HEK293 (cell line): Measurements from ENCODE around the gene RAP2B.

Source experiments
- CTCF ChIA-PET: fragments of 350-600 bp; formaldehyde crosslinking; extraction: SDS; loops from one replicate; lab custom pipeline; 2021; ENCODE audit warnings: antibody characterized with exemption; lab: Yijun Ruan, JAX
- POLR2A ChIA-PET: fragments of 300-600 bp; formaldehyde crosslinking; extraction: SDS; loops from one replicate; lab custom pipeline; 2020; ENCODE audit warnings: antibody characterized with exemption, inconsistent platforms; lab: Yijun Ruan, JAX
- H3K27ac ChIP-seq: fragments of 200-500 bp; sonication (Bioruptor generic); 2 replicates; pipeline ENCODE4 v1.5.1; 2014; ENCODE audit warnings: low read depth, low read length, control low read depth, inconsistent platforms; ENCODE audit errors: extremely low read depth
- H3K36me3 ChIP-seq, 2 experiments: fragments of 200-500 bp in 1 of 2; sonication (Bioruptor generic) in 1 of 2; 1 replicate in 1 of 2; 2 replicates in 1 of 2; pipeline ENCODE4 v1.5.1; 2014 to 2017; ENCODE audit warnings: inconsistent platforms in 2 of 2, low read length in 2 of 2; ENCODE audit not compliant: control insufficient read depth in 2 of 2, insufficient read depth in 1 of 2
- H3K4me1 ChIP-seq: fragments of 200-500 bp; sonication (Bioruptor generic); 2 replicates; pipeline ENCODE4 v1.5.1; 2014; ENCODE audit warnings: mild to moderate bottlenecking, low read length, inconsistent platforms; ENCODE audit not compliant: control insufficient read depth, insufficient read depth
- H3K4me3 ChIP-seq: 2 replicates; pipeline ENCODE4 v1.5.1; 2011; ENCODE audit warnings: low read depth, mild to moderate bottlenecking, control low read depth, low read length, moderate library complexity
- H3K9me3 ChIP-seq: fragments of 200-500 bp; sonication (Bioruptor generic); 2 replicates; pipeline ENCODE4 v1.5.1; 2014; ENCODE audit warnings: low read depth, low read length, inconsistent platforms; ENCODE audit not compliant: control insufficient read depth, insufficient read depth
- FEZF1 ChIP-seq: fragments of 450-650 bp; formaldehyde crosslinking; IDR thresholded peaks from 2 replicates; pipeline ENCODE4 v1.5.1; 2016; ENCODE audit warnings: missing biosample characterization, missing genetic modification characterization
- GLI2 ChIP-seq: fragments of 450-650 bp; formaldehyde crosslinking; IDR thresholded peaks from 2 replicates; pipeline ENCODE4; 2017; ENCODE audit warnings: missing biosample characterization, missing genetic modification characterization, low read depth, borderline replicate concordance
- HOXD13 ChIP-seq: sonication (generic); formaldehyde crosslinking; IDR thresholded peaks from 2 replicates; pipeline ENCODE4 v1.8.0; 2022; ENCODE audit warnings: missing genetic modification reagents, borderline replicate concordance
- KLF7 ChIP-seq: fragments of 450-650 bp; formaldehyde crosslinking; IDR thresholded peaks from 2 replicates; pipeline ENCODE4 v1.5.1; 2016; ENCODE audit warnings: missing biosample characterization, missing genetic modification characterization, borderline replicate concordance
- KLF8 ChIP-seq: fragments of 450-650 bp; formaldehyde crosslinking; IDR thresholded peaks from 2 replicates; pipeline ENCODE4 v1.5.1; 2016; ENCODE audit warnings: missing biosample characterization, missing genetic modification characterization
- SCRT1 ChIP-seq: fragments of 450-650 bp; formaldehyde crosslinking; IDR thresholded peaks from 2 replicates; pipeline ENCODE4 v1.5.1; 2016; ENCODE audit warnings: missing biosample characterization, missing genetic modification characterization, borderline replicate concordance
- SP7 ChIP-seq: fragments of 450-650 bp; formaldehyde crosslinking; IDR thresholded peaks from 2 replicates; pipeline ENCODE4 v1.5.1; 2016; ENCODE audit warnings: missing biosample characterization, missing genetic modification characterization
- WT1 ChIP-seq: fragments of 450-650 bp; formaldehyde crosslinking; IDR thresholded peaks from 2 replicates; pipeline ENCODE4 v1.5.1; 2016; ENCODE audit warnings: missing biosample characterization, missing genetic modification characterization
- ZBTB17 ChIP-seq: fragments of 450-650 bp; formaldehyde crosslinking; IDR thresholded peaks from 2 replicates; pipeline ENCODE4 v1.5.1; 2016; ENCODE audit warnings: missing biosample characterization, missing genetic modification characterization
- ZBTB48 ChIP-seq: fragments of 450-650 bp; formaldehyde crosslinking; IDR thresholded peaks from 2 replicates; pipeline ENCODE4 v1.5.1; 2016; ENCODE audit warnings: missing biosample characterization, missing genetic modification characterization
- ZBTB8A ChIP-seq: fragments of 450-650 bp; formaldehyde crosslinking; IDR thresholded peaks from 2 replicates; pipeline ENCODE4 v1.5.1; 2016; ENCODE audit warnings: missing biosample characterization, missing genetic modification characterization
- ZFHX2 ChIP-seq: fragments of 450-650 bp; formaldehyde crosslinking; conservative IDR thresholded peaks from 2 replicates; pipeline ENCODE4 v1.5.1; 2016; ENCODE audit warnings: missing biosample characterization, missing genetic modification characterization
- ZNF2 ChIP-seq: fragments of 450-650 bp; formaldehyde crosslinking; IDR thresholded peaks from 2 replicates; pipeline ENCODE4 v1.5.1; 2016; ENCODE audit warnings: missing biosample characterization, missing genetic modification characterization
- ZNF266 ChIP-seq: fragments of 450-650 bp; formaldehyde crosslinking; IDR thresholded peaks from 2 replicates; pipeline ENCODE4 v1.5.1; 2016; ENCODE audit warnings: missing biosample characterization, missing genetic modification characterization, low read depth
- ZNF366 ChIP-seq: fragments of 450-650 bp; formaldehyde crosslinking; conservative IDR thresholded peaks from 2 replicates; pipeline ENCODE4 v1.5.1; 2016; ENCODE audit warnings: missing biosample characterization, missing genetic modification characterization
- ZNF391 ChIP-seq: fragments of 450-650 bp; formaldehyde crosslinking; IDR thresholded peaks from 2 replicates; pipeline ENCODE4 v1.5.1; 2016; ENCODE audit warnings: low read depth, missing biosample characterization, missing genetic modification characterization, borderline replicate concordance
- ZNF664 ChIP-seq: fragments of 450-650 bp; formaldehyde crosslinking; IDR thresholded peaks from 2 replicates; pipeline ENCODE4 v1.5.1; 2016; ENCODE audit warnings: missing biosample characterization, missing genetic modification characterization
- ZNF701 ChIP-seq: fragments of 450-650 bp; formaldehyde crosslinking; IDR thresholded peaks from 2 replicates; pipeline ENCODE4 v1.5.1; 2016; ENCODE audit warnings: missing biosample characterization, missing genetic modification characterization
- TF ChIP-seq, protein P1 (sequence below): fragments of 450-650 bp; formaldehyde crosslinking; IDR thresholded peaks from 2 replicates; pipeline ENCODE4 v1.5.1; 2016; ENCODE audit warnings: missing biosample characterization, missing genetic modification characterization
- TF ChIP-seq, protein P2 (sequence below): fragments of 450-650 bp; formaldehyde crosslinking; IDR thresholded peaks from 2 replicates; pipeline ENCODE4 v1.5.1; 2017; ENCODE audit warnings: missing biosample characterization, missing genetic modification characterization
- TF ChIP-seq, protein P3 (sequence below): fragments of 450-650 bp; formaldehyde crosslinking; IDR thresholded peaks from 2 replicates; pipeline ENCODE4 v1.5.1; 2017; ENCODE audit warnings: missing biosample characterization, missing genetic modification characterization
- TF ChIP-seq, protein P4 (sequence below): fragments of 450-650 bp; formaldehyde crosslinking; optimal IDR thresholded peaks from 2 replicates; pipeline ENCODE3; 2016; ENCODE audit warnings: missing biosample characterization, mild to moderate bottlenecking, missing genetic modification characterization
- TF ChIP-seq, protein P5 (sequence below): fragments of 450-650 bp; formaldehyde crosslinking; IDR thresholded peaks from 2 replicates; pipeline ENCODE4 v1.5.1; 2016; ENCODE audit warnings: missing biosample characterization, missing genetic modification characterization

RAP2B gene

DNA sequence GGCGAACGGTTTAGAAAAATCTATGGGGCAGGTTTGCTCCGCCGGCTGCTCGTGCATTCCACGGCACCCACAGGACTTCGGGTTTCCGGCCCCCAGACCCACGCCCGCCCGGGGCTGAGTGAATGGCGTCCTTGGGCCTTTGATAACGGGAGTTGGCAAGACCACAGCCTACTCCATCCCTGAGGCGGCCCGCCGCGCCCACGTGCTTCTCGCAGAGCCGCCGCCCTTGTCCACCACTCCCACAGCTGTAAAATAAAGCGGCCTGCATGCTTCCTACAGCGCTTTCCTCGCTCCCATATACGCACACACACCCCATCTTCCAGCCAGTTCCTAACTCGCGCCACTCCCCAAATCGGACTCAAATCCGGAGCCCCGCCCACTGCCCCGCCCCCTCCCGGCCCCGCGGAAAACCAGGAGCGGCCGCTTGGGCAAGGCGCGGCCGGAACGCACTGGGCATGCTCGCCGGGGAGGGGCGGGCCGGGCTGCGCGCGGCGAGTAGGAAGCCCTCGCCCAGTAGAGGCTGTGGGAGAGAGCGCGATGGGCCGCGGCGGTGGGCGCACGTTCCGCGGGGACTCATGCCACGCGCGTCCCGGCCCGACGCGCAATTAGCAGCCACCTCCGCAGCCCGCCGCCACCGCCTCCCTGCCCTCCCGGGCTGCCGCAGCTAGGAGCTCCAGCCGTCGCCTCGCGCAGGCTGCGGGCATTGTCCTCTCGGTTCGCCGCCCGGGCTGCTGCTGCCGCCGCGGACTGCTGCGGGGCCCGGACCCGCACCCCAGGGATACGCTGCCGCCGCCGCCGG, at the start of gene RAP2B (continued):
- TF ChIP-seq, protein P1, sequence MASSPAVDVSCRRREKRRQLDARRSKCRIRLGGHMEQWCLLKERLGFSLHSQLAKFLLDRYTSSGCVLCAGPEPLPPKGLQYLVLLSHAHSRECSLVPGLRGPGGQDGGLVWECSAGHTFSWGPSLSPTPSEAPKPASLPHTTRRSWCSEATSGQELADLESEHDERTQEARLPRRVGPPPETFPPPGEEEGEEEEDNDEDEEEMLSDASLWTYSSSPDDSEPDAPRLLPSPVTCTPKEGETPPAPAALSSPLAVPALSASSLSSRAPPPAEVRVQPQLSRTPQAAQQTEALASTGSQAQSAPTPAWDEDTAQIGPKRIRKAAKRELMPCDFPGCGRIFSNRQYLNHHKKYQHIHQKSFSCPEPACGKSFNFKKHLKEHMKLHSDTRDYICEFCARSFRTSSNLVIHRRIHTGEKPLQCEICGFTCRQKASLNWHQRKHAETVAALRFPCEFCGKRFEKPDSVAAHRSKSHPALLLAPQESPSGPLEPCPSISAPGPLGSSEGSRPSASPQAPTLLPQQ (tag by site-specific recombination): peak; percentile 69
- TF ChIP-seq ZNF391: no peak
- no peak for TF ChIP-seq ZNF701 (tag by site-specific recombination)
- no peak for TF ChIP-seq HOXD13
- no peak for TF ChIP-seq ZBTB17 (tag by site-specific recombination)
- TF ChIP-seq KLF8 (tag by site-specific recombination): peak; percentile 94
- TF ChIP-seq WT1 (tag by site-specific recombination): no peak

DNA sequence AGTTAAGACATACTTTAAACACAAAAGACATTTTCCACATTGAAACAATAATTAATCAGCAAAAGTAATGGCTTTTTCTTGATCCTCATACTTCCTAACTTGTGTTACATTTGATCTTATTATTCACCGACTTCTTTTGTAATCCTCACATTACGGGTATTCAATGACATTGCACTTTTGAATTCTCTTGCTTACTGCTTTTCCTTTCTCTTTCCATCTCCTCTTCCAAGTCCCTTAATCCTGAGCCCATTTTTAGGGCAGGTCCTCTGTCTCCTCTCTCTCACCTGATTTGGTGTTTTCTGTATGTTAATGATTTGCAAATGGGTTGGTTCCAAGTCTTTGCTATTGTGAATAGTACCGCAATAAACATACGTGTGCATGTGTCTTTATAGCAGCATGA, 48.5 kb upstream of the RAP2B start:
- H3K4me1 ChIP-seq: no peaks in the 10 kb centered on the region
- no peak for TF ChIP-seq ZNF2 (tag by site-specific recombination)
- TF ChIP-seq, protein P2, sequence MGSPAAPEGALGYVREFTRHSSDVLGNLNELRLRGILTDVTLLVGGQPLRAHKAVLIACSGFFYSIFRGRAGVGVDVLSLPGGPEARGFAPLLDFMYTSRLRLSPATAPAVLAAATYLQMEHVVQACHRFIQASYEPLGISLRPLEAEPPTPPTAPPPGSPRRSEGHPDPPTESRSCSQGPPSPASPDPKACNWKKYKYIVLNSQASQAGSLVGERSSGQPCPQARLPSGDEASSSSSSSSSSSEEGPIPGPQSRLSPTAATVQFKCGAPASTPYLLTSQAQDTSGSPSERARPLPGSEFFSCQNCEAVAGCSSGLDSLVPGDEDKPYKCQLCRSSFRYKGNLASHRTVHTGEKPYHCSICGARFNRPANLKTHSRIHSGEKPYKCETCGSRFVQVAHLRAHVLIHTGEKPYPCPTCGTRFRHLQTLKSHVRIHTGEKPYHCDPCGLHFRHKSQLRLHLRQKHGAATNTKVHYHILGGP: no peak
- TF ChIP-seq ZBTB48: no peak
- no peak for TF ChIP-seq ZFHX2
- TF ChIP-seq, protein P3, sequence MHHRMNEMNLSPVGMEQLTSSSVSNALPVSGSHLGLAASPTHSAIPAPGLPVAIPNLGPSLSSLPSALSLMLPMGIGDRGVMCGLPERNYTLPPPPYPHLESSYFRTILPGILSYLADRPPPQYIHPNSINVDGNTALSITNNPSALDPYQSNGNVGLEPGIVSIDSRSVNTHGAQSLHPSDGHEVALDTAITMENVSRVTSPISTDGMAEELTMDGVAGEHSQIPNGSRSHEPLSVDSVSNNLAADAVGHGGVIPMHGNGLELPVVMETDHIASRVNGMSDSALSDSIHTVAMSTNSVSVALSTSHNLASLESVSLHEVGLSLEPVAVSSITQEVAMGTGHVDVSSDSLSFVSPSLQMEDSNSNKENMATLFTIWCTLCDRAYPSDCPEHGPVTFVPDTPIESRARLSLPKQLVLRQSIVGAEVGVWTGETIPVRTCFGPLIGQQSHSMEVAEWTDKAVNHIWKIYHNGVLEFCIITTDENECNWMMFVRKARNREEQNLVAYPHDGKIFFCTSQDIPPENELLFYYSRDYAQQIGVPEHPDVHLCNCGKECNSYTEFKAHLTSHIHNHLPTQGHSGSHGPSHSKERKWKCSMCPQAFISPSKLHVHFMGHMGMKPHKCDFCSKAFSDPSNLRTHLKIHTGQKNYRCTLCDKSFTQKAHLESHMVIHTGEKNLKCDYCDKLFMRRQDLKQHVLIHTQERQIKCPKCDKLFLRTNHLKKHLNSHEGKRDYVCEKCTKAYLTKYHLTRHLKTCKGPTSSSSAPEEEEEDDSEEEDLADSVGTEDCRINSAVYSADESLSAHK (tag by site-specific recombination): no peak
- TF ChIP-seq, protein P4, sequence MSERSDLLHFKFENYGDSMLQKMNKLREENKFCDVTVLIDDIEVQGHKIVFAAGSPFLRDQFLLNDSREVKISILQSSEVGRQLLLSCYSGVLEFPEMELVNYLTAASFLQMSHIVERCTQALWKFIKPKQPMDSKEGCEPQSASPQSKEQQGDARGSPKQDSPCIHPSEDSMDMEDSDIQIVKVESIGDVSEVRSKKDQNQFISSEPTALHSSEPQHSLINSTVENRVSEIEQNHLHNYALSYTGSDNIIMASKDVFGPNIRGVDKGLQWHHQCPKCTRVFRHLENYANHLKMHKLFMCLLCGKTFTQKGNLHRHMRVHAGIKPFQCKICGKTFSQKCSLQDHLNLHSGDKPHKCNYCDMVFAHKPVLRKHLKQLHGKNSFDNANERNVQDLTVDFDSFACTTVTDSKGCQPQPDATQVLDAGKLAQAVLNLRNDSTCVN (tag by site-specific recombination): no peak
- TF ChIP-seq KLF7 (tag by site-specific recombination): no peak
- TF ChIP-seq SCRT1 (tag by site-specific recombination): no peak
- no peak for TF ChIP-seq ZNF266 (tag by site-specific recombination)
- no peak for TF ChIP-seq FEZF1 (tag by site-specific recombination)
- TF ChIP-seq ZNF366 (tag by site-specific recombination): no peak
- no peak for TF ChIP-seq ZBTB8A (tag by site-specific recombination)
- no peak for TF ChIP-seq ZNF664 (tag by site-specific recombination)
- TF ChIP-seq, protein P5, sequence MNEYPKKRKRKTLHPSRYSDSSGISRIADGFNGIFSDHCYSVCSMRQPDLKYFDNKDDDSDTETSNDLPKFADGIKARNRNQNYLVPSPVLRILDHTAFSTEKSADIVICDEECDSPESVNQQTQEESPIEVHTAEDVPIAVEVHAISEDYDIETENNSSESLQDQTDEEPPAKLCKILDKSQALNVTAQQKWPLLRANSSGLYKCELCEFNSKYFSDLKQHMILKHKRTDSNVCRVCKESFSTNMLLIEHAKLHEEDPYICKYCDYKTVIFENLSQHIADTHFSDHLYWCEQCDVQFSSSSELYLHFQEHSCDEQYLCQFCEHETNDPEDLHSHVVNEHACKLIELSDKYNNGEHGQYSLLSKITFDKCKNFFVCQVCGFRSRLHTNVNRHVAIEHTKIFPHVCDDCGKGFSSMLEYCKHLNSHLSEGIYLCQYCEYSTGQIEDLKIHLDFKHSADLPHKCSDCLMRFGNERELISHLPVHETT (tag by site-specific recombination): no peak
- no peak for TF ChIP-seq SP7 (tag by site-specific recombination)
- TF ChIP-seq GLI2: no peak
- TF ChIP-seq, all 188 proteins: peak for 0
- Histone ChIP-seq H3K4me3 (no peak overlapping the region), H3K27ac (no peak overlapping the region), H3K36me3 (no peaks in the 10 kb centered on the region), H3K9me3 (no peaks in the 10 kb centered on the region)
- ChIA-PET POLR2A (no interaction called here), CTCF (no interaction called here)
